GM12873 (cell line): ENCODE results near the gene POLK.

ENCODE experiments used
- TF ChIP-seq, protein P1 (sequence below): IDR thresholded peaks from 2 replicates; pipeline ENCODE4 v1.5.1; 2012; ENCODE audit warnings: low read depth, mild to moderate bottlenecking, moderate library complexity, low read length, control low read depth; ENCODE audit not compliant: insufficient read depth; ENCODE audit errors: missing control alignments

Gene POLK

GRCh38 chr5:75472973-75473372 lies 38.7 kb upstream of the POLK start:
- TF ChIP-seq, protein P1, sequence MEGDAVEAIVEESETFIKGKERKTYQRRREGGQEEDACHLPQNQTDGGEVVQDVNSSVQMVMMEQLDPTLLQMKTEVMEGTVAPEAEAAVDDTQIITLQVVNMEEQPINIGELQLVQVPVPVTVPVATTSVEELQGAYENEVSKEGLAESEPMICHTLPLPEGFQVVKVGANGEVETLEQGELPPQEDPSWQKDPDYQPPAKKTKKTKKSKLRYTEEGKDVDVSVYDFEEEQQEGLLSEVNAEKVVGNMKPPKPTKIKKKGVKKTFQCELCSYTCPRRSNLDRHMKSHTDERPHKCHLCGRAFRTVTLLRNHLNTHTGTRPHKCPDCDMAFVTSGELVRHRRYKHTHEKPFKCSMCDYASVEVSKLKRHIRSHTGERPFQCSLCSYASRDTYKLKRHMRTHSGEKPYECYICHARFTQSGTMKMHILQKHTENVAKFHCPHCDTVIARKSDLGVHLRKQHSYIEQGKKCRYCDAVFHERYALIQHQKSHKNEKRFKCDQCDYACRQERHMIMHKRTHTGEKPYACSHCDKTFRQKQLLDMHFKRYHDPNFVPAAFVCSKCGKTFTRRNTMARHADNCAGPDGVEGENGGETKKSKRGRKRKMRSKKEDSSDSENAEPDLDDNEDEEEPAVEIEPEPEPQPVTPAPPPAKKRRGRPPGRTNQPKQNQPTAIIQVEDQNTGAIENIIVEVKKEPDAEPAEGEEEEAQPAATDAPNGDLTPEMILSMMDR = no peak

- TF ChIP-seq, protein P1 = no peak
Observed at GRCh38 chr5:75473463-75473862, 38.2 kb upstream of the POLK start.

- TF ChIP-seq, protein P1 = no peak
Observed at GRCh38 chr5:75475364-75475763, 36.3 kb upstream of the POLK start.

DNA sequence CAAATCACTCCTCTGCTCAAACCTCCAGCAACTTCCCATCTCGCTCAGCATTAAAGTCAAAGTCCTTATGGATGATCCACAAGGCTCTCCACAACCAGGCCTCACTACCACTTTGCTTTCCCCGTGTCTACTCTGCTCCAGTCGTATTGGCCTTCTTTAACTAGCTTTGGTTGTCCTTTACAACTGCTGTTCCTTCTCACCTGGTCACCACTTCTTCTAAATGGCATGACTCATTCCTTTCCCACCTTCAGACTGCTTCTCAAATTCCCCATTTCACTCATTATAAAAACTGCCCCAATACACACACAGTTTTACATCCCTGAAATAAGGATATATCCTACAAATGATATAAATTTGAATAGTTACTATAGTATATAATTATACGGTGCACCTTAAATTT lies 30.7 kb upstream of the POLK start:
- TF ChIP-seq, protein P1 = no peak

DNA sequence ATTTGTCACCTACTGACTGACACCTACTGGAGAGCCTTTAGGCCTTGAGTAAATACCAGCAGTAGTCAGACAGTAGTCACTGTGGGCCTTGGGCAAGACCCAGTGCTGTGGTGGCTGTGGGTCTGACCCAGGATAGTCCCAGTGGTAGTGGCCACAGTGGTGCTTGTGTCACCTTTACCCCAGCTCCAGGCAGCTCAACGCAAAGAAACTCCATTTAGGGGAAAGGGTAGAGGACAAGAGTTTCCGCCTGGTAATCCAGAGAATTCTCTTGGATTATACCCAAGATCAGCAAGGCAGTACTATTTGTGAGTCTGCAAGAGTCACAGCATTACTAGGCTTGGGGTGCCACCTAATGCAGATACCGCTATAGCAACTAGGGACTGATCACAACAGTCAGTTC lies 29.2 kb upstream of the POLK start:
- TF ChIP-seq, protein P1 = no peak

- TF ChIP-seq, protein P1 = no peak
Observed at GRCh38 chr5:75484605-75485004, 27.1 kb upstream of the POLK start.

DNA sequence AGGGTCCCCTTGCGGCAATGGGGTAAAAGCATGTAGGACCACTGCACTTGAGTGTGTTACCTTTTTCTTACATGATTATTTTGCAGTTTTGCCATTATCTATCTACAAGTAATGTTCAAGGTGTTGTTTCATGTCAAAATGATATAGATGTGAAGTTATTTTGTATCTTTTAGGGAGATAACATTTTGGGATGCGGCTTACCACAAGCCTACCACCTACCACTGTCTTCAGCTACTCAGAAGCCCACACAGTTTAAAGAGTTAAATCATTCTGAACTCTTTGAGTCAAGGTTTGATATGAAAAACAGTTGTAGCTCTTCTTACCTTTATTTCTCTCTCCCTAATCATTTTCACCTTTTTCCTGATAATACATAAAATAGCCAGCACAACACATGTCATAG lies 20.1 kb upstream of the POLK start:
- TF ChIP-seq, protein P1 = no peak
